A673 (cell line): Measurements from ENCODE around the gene TMEM107. TPM values are rescaled to one million over a fixed set of nuclear protein-coding genes. Genes with fewer than 3 reads are reported as not detected.

ENCODE experiments used
- BruUV-seq: library from RNA; stranded (reverse); fragments of 400-500 nt; replicated peaks from 2 replicates; lab custom pipeline; 2021; lab: Mats Ljungman, UMichigan
- CTCF ChIA-PET: fragments of 300-600 bp; sonication (Branson Sonifier 250); formaldehyde crosslinking; loops from one replicate; lab custom pipeline; 2022; ENCODE audit warnings: antibody characterized with exemption; lab: Charles Lee
- POLR2A ChIA-PET: fragments of 300-600 bp; sonication (Branson Sonifier 250); formaldehyde crosslinking; loops from one replicate; lab custom pipeline; 2022; ENCODE audit warnings: antibody characterized with exemption; ENCODE audit not compliant: low non-redundant PET; lab: Charles Lee
- DNase-seq: peaks from one replicate; pipeline ENCODE4 v3.0.0-alpha.2; 2015; ENCODE audit warnings: low spot score
- H3K27ac ChIP-seq: fragments of 200-600 bp; sonication (generic); 2 replicates; pipeline ENCODE4 v1.5.1; 2016; ENCODE audit warnings: mixed run types, low read depth, mild to moderate bottlenecking, mixed read lengths, antibody characterized with exemption, low read length; ENCODE audit not compliant: poor library complexity, severe bottlenecking
- H3K27me3 ChIP-seq: fragments of 200-600 bp; sonication (generic); replicated peaks from 2 replicates; pipeline ENCODE4 v1.6.1; 2017; ENCODE audit warnings: mixed run types, low read depth, mild to moderate bottlenecking, mixed read lengths, antibody characterized with exemption, low read length; ENCODE audit not compliant: insufficient read depth, poor library complexity
- H3K36me3 ChIP-seq: fragments of 200-600 bp; sonication (generic); 2 replicates; pipeline ENCODE4 v1.6.1; 2016; ENCODE audit warnings: mixed run types, mild to moderate bottlenecking, mixed read lengths, antibody characterized with exemption, low read length; ENCODE audit not compliant: insufficient read depth, poor library complexity, severe bottlenecking
- H3K4me1 ChIP-seq: fragments of 200-600 bp; sonication (generic); 2 replicates; pipeline ENCODE4 v1.6.1; 2017; ENCODE audit warnings: mixed run types, mild to moderate bottlenecking, mixed read lengths, antibody characterized with exemption, low read length; ENCODE audit not compliant: insufficient read depth, poor library complexity, severe bottlenecking
- H3K4me3 ChIP-seq: fragments of 200-600 bp; sonication (generic); 2 replicates; pipeline ENCODE4 v1.5.1; 2016; ENCODE audit warnings: low read depth, mixed run types, mild to moderate bottlenecking, mixed read lengths, low read length; ENCODE audit not compliant: poor library complexity, severe bottlenecking
- H3K9me3 ChIP-seq: fragments of 200-600 bp; sonication (generic); 2 replicates; pipeline ENCODE4 v1.6.1; 2016; ENCODE audit warnings: mixed run types, low read depth, mild to moderate bottlenecking, mixed read lengths, antibody characterized with exemption, low read length; ENCODE audit not compliant: poor library complexity, severe bottlenecking
- CTCF ChIP-seq: fragments of 300-800, 200-600 bp; sonication (generic); conservative IDR thresholded peaks from 2 replicates; pipeline ENCODE4 v1.5.1; 2017; ENCODE audit warnings: low read depth, mild to moderate bottlenecking, antibody characterized with exemption, low read length, moderate library complexity, mixed read lengths
- EZH2 ChIP-seq: fragments of 200-600 bp; sonication (generic); IDR thresholded peaks from 2 replicates; pipeline ENCODE4 v1.6.1; 2017; ENCODE audit warnings: borderline replicate concordance, low read depth, mild to moderate bottlenecking, mixed read lengths, antibody characterized with exemption, low read length; ENCODE audit not compliant: poor library complexity, severe bottlenecking
- intact Hi-C: fragments of 100-400 bp; cut with micrococcal nuclease; formaldehyde crosslinking; loops from one replicate; pipeline ENCODE4 v1.10.0; 2022; ENCODE audit not compliant: unreplicated experiment
- total RNA-seq: library from RNA; stranded (reverse); gene quantifications from 2 replicates; pipeline ENCODE4 v1.2.3, GENCODE V29; 2021

Gene TMEM107
- total RNA-seq, 1 experiment from 2014 or later: 19.4 TPM

GRCh38 chr17:8133941-8134340, 42.2 kb downstream of the TMEM107 start:
- TF ChIP-seq EZH2 (no peak), CTCF (no peak)
- Histone ChIP-seq H3K4me1 (no peaks in the 10 kb centered on the region), H3K4me3 (no peak overlapping the region), H3K9me3 (no peaks in the 10 kb centered on the region), H3K36me3 (no peaks in the 10 kb centered on the region), H3K27me3 (no peaks in the 10 kb centered on the region), H3K27ac (no peak overlapping the region)
- no peak for DNase-seq
- no TSS peak for BruUV-seq
- ChIA-PET CTCF (interaction anchor here (0.6 to 0.7 kb wide), 2 partner anchors 14 to 222 kb away, joined by 3 to 4 read pairs; no protein-coding TSS in a partner anchor), POLR2A (interaction anchor here (0.6 kb wide), 1 partner anchor 43 kb away, joined by 4 read pairs; no protein-coding TSS in a partner anchor)
- intact Hi-C loops: no loop called here

DNA sequence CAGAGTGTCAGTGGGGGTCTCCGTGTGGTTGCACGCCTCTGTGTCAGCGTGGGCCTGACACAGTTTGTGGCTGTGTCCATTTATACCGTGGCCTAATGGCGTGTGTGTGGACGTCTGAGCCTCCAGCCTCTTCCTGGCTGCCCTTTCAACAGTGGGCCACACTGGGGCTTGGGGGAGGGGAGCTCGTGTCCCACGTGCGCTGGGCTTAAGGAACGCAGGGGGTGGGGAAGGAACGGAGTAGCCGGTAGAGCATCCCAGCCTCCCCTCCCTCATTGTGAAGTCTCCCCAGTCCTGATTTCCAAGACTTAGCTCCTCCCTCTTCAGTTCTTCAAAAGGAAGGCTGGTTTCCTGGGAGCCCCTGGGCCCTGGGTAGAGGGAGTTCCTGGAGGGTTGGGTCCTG, 42.8 kb downstream of the TMEM107 start:
- intact Hi-C loops: no loop called here
- CTCF ChIA-PET: no interaction called here

DNA sequence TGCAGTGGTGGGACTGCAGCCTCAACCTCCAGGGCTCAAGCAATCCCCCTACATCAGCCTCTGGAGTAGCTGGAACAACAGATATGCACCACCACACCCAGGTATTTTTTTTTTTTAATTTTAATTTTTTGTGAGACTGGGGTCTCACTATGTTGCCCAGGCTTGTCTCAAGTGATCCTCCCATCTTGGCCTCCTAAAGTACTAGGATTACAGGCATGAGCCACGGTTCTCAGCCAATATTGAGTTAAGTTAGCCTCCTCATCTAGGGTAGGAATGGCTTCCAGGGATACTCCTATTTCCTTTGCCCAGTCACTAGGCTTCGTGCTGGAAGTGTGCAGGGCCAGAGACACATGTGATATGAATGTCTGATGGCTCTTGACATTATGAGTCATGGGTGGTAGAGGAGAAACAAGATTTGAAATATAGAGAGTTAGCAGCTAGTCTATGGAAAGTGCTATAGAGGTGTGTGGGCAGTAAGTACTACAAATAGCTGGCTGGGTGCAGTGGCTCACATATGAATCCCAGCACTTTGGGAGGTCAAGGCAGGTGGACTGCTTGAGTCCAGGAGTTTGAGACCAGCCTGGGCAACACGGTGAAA, 44.2 kb downstream of the TMEM107 start:
- H3K27ac ChIP-seq: no peak overlapping the region
- ChIA-PET CTCF (no interaction called here), POLR2A (no interaction called here)
- no peaks in the 10 kb centered on the region for H3K9me3 ChIP-seq
- H3K36me3 ChIP-seq: no peaks in the 10 kb centered on the region
- TF ChIP-seq EZH2 (no peak), CTCF (no peak)
- no peaks in the 10 kb centered on the region for H3K27me3 ChIP-seq
- intact Hi-C loops: no loop called here
- no peak overlapping the region for H3K4me3 ChIP-seq
- BruUV-seq: no TSS peak
- no peaks in the 10 kb centered on the region for H3K4me1 ChIP-seq
- no peak for DNase-seq

More for the DNA sequence above, 42.8 kb downstream of the TMEM107 start:
- no peak for TF ChIP-seq EZH2
- TF ChIP-seq CTCF: no peak
- no peak for DNase-seq
- Histone ChIP-seq H3K4me1 (no peaks in the 10 kb centered on the region), H3K27ac (no peak overlapping the region), H3K36me3 (no peaks in the 10 kb centered on the region), H3K4me3 (no peak overlapping the region), H3K27me3 (no peaks in the 10 kb centered on the region), H3K9me3 (no peaks in the 10 kb centered on the region)
- POLR2A ChIA-PET: no interaction called here
- no TSS peak for BruUV-seq
